ELR (cell line): Measurements from ENCODE around the gene TSLP.

Experiments
- DNase-seq: peaks from one replicate; pipeline ENCODE4 v3.0.0-alpha.2; 2015; ENCODE audit warnings: low read depth

Gene TSLP

GRCh38 chr5:111095982-111096381, 24.5 kb downstream of the TSLP start:
- DNase-seq: no peak

GRCh38 chr5:111099058-111099778, 27.7 kb downstream of the TSLP start:
- no peak for DNase-seq

- DNase-seq: no peak
Measured at GRCh38 chr5:111106320-111106948, 34.9 kb downstream of the TSLP start.

DNA sequence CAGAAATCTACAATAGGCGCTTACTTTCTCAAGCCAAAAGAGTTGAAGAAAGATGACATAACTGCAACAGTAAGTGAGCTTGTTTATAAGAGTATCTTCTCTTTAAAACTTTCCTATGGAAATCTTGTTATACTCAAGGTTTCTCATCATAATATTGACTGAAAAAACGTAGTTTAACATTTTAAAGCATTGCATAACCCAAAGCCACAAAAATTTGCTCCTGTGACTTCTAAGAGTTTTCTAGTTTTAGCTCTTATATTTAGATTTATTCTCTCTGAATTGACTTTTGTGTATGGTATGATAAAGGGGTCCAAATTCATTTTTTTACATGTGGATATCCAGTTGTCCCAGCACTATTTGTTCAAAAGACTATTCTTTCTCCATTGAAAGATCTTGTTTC, 35.9 kb downstream of the TSLP start:
- DNase-seq: no peak

- DNase-seq: no peak
Measured at GRCh38 chr5:111111956-111112355, 40.4 kb downstream of the TSLP start.

DNA sequence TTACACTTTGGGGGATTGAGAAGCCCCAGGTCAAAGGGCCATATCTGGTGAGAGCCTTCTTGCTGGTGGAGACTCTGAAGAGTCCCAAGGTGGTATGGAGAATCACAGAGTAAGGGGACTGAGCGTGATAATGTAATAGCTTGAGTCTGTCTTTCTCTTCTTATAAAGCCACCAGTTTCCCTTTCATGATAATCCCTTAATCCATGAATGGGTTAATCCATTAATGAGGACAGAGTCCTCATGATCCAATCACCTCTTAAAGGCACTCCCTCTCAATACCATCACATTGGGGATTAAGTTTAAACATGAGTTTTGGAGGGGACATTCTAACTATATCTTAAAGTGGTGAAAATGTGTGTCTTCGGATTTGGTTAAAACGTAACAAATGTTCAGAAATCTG, 42.2 kb downstream of the TSLP start:
- no peak for DNase-seq

GRCh38 chr5:111115229-111115628, 43.7 kb downstream of the TSLP start:
- no peak for DNase-seq

DNA sequence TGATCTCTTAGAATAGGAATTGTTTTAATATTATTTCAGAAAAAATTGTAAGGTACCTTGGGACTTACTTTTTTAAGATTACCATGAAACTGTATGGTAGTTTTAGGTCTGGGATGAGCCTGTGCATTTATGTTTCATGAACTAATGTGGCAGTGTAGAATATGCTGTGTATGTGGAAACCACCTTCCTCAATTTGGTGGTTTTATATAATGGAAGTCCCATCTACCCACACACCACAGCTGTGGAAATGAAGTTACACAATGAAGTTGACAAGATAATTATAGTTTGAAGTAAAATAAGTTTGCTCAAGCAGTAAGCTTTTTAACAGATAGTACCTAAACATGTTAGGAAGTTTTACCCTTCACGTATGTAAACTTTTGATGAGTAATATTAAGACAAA, 45.0 kb downstream of the TSLP start:
- no peak for DNase-seq

GRCh38 chr5:111117136-111117535, 45.6 kb downstream of the TSLP start:
- no peak for DNase-seq

DNA sequence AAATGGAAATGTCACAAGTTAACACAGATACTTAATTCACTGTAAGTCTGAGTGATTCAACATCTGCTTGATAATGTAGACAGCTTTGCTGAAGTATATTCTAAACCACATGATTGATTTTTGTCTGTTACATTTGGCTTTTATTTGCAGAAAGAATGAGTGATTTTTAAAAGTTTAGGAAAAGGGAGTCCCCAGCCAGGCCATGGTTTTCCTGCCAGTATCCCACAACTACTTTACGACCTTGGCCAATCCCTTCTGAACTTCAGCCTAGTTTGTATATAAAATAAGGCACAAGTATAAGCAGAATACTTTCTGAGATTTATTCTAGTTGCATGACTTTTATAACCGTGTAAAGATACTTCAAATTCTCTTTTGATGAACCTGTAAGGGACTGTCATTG, 47.7 kb downstream of the TSLP start:
- DNase-seq: no peak

GRCh38 chr5:111119856-111120255, 48.3 kb downstream of the TSLP start:
- no peak for DNase-seq

- DNase-seq: no peak
Measured at GRCh38 chr5:111120911-111121310, 49.4 kb downstream of the TSLP start.

DNA sequence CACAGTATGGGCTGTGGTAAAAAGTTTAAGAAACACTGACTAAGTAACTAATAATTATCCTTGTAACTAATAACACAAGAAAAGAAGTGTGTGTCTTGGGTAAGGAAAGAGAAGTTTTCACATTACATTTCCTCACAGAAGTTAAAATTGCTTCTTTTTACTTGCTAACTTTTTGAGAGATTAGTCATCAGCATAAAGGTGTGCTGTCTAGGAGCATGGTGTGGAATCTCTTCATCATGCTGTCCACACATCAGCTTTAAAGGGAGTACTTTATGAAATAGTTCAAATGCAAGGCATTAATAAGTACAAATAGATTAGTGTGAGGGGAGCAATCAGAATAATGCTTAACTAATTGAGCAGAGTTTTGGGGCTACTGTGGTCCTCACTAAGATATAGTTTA, 50.4 kb downstream of the TSLP start:
- DNase-seq: no peak

DNA sequence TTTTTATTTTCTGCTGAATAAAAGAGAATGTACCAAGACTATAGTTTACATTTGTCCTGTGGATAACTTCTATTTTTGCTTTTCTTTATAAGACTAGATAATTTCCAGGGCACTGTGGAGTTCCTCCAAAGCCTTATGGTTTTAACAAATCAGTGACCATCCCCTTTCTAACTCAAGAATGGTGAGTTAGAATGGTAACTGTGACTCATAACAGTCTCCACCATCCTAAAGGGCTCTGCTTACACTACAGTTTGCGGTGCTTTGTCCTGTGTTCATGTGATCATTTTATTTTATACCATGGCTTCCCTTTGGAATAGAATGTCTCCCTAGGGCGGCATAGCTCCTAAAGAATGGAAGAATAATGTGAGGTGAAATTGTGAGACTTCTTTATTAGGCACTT, 50.9 kb downstream of the TSLP start:
- DNase-seq: no peak

- DNase-seq: peak; percentile 47
Measured at GRCh38 chr5:111124793-111125192, 53.3 kb downstream of the TSLP start.

GRCh38 chr5:111126896-111127295, 55.4 kb downstream of the TSLP start:
- DNase-seq: no peak
